GM12878 (cell line): ENCODE results near the gene RPS15A.

Source experiments
- CBFB ChIP-seq: IDR thresholded peaks from 2 replicates; pipeline ENCODE4 v1.6.1; 2016; ENCODE audit warnings: antibody characterized with exemption, low read depth
- CREB1 ChIP-seq: IDR thresholded peaks from 2 replicates; pipeline ENCODE4 v1.6.1; 2012; ENCODE audit warnings: low read depth, mild to moderate bottlenecking, inconsistent platforms
- EP300 ChIP-seq, 2 experiments: fragments of 150-350 bp in 1 of 2; IDR thresholded peaks; 2 replicates each; pipeline ENCODE4 v1.6.1; 2011 to 2012; ENCODE audit warnings: low read depth in 2 of 2, low read length in 2 of 2, borderline replicate concordance in 1 of 2, improper control_type of control experiment in 1 of 2, inconsistent platforms in 1 of 2; ENCODE audit not compliant: control insufficient read depth in 1 of 2
- NFYB ChIP-seq: IDR thresholded peaks from 2 replicates; pipeline ENCODE4 v1.6.1; 2011; ENCODE audit warnings: low read depth, mild to moderate bottlenecking, low read length, improper control_type of control experiment, moderate library complexity; ENCODE audit not compliant: insufficient read depth
- USF1 ChIP-seq: IDR thresholded peaks from 2 replicates; pipeline ENCODE4 v1.6.1; 2011; ENCODE audit warnings: borderline replicate concordance, low read depth, mild to moderate bottlenecking, moderate library complexity, mixed read lengths, low read length; ENCODE audit not compliant: insufficient read depth; ENCODE audit errors: extremely low read length
- ZBTB33 ChIP-seq: fragments of 450-650 bp; IDR thresholded peaks from 2 replicates; pipeline ENCODE4 v1.6.1; 2017; ENCODE audit warnings: mild to moderate bottlenecking

DNA sequence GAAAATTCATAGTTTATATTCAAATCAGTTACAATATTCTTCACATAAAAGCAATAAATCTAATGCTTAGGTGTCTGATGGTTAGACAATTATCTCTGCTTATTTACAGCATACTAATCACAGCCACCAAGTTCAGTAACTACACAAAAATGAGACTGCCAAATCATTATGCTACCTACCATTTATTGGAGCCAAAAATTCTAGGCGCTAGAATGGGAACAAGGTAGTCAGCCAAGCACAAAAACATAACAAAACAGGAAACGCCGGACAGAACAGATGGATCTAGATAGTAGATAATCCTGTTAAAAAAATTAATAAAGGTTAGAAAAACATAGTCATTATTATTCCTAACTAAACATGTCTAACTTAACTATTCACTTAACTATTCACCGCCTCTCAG, 7.6 kb upstream of the RPS15A start:
- no peak for TF ChIP-seq EP300 (IDR thresholded peaks at IDR 0.05; ENCODE audit: borderline replicate concordance in 1 of 2, control insufficient read depth in 1 of 2, low read depth in 2 of 2, low read length in 2 of 2)
- TF ChIP-seq ZBTB33 = no peak
- TF ChIP-seq CREB1 = no peak
- no peak for TF ChIP-seq USF1
- no peak for TF ChIP-seq NFYB
- no peak for TF ChIP-seq CBFB
